HG03280 (cell line): ENCODE measurements around the gene TTL.

Source experiments
- ATAC-seq: cut with Tn5 transposase; IDR thresholded peaks from one replicate; pipeline ENCODE4 v1.9.1; 2021; ENCODE audit warnings: mild to moderate bottlenecking, moderate library complexity; ENCODE audit not compliant: unreplicated experiment

Gene TTL

GRCh38 chr2:112580084-112580483, 98.1 kb downstream of the TTL start:
- no peak for ATAC-seq

DNA sequence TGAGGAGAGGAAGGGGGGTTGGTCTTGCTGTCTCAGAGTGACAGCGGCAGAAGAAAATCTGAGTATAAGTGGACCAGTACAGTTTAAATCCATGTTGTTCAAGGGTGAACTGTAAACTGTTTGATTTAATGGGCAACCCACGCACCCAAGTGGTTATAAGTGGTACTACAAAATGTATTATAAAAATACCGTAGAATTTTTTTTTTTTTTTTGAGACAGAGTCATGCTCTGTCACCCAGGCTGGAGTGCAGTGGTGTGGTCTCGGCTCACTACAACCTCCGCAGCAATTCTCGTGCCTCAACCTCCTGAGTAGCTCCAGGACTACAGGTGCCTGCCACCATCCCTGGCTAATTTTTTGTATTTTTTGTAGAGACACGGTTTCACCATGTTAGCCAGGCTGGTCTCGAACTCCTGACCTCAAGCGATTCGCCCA, 100.4 kb downstream of the TTL start:
- ATAC-seq: no peak

DNA sequence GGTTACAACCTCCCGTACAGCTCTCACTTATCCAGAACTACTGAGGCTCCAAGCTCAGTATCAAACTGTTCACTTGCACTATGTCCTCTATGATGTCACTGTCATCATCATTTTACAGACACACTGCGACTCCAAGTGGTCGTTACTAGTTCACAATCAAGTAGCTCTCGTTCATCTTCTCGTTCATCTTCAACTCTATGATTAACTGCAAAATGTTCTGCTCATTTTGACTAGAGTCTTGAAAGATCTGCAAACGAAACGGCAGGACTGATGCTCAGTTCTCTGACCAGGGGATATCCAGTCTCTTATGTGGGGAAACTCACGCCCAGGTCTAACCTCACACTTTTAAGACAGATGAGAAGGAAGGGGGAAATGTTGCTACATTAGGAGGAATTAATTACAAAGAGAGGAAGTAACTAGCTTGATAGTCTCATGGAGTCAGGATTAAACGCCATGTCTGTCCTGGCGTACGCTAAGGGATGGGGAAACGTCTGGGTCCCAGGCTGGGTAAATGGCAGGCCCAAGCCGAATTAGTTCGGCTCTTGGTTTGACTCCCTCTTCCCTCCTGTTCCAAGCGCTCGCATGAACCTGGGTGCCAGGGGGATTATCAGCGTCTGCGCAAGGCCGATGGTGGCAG, 101.7 kb downstream of the TTL start:
- ATAC-seq: no peak

- peak; percentile 87 for ATAC-seq
Measured at GRCh38 chr2:112584134-112584890, 102.4 kb downstream of the TTL start, which contains the start of gene CHCHD5. Gene CHCHD5 (plus strand): TSS chr2:112584609. CDS start chr2:112584648, 39 bp downstream.

- no peak for ATAC-seq
Measured at GRCh38 chr2:112584891-112585250, 102.9 kb downstream of the TTL start.

DNA sequence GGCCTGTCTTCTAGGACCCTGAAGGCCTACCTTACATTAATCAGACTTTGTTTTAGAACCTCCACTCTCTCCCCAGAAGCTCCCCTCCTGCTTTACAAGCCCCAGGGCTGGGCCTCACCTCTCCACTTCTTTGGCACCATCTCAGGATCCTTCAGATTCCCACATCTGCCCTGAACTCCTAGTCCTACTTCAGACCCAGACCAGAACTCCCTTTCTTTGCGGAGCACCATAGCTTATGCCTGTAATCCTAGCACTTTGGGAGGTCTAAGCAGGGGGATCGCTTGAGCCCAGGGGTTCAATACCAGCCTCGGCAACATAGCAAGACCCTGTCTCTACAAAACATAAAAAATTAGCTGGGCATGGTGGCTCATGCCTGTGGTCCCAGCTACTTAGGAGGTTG, 103.4 kb downstream of the TTL start:
- ATAC-seq: no peak

DNA sequence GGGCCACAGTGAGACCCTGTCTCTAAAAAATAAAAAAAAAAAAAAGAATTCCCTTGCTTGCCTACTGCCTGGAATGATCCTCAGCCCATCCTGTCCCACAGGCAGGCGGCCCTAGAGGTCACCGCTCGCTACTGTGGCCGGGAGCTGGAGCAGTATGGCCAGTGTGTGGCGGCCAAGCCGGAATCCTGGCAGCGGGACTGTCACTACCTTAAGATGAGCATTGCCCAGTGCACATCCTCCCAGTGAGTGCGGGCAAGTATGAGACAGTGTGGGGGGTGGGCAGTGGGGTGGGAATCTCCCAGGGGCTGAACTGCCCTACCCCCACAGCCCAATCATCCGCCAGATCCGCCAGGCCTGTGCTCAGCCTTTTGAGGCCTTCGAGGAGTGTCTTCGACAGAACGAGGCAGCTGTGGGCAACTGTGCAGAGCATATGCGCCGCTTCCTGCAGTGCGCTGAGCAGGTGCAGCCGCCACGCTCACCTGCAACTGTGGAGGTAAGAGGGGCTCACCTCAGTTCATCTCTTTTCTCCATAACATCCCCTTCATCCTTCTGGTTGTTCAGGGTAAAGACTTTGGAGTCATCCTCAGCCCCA, 104.0 kb downstream of the TTL start:
- ATAC-seq: no peak

DNA sequence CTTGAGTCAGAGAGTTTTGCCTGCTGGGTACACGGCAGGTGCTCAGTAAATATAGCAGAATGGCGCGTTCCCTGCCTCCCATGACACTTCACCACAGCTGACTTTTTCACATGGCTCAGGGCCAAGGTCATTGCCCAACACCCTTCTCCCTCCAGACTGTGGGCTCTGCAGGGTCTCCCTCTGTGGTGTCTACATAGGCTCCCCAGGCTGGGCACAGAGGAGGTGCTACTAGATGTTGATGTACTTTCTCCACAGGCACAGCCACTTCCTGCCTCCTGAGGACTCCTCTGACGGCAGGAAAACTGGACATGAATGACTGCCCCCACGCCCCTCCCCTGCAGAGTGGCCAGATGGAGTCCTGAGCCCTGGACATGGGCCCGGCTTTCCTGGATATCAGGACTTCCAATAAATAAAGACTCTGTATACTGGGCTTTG, 106.7 kb downstream of the TTL start:
- no peak for ATAC-seq
